Mesendoderm (in vitro differentiated cells): ENCODE data around the gene PIP4K2B.

Source experiments
- DNase-seq: peaks from one replicate; pipeline ENCODE4 v3.0.0; 2013
- H2AK5ac ChIP-seq: 2 replicates; pipeline ENCODE4 v1.6.1; 2013; ENCODE audit warnings: low read length, inconsistent platforms
- H2BK120ac ChIP-seq: 2 replicates; pipeline ENCODE4 v1.6.1; 2013; ENCODE audit warnings: low read depth, mild to moderate bottlenecking, low read length, moderate library complexity, mixed read lengths
- H2BK15ac ChIP-seq: replicated peaks from 2 replicates; pipeline ENCODE4 v1.6.1; 2013; ENCODE audit warnings: low read depth, mild to moderate bottlenecking, moderate library complexity
- H2BK5ac ChIP-seq: 2 replicates; pipeline ENCODE4 v1.6.1; 2013; ENCODE audit warnings: low read length, inconsistent platforms
- H3K18ac ChIP-seq: 2 replicates; pipeline ENCODE4 v1.6.1; 2013; ENCODE audit warnings: mild to moderate bottlenecking, low read length, mixed read lengths
- H3K23ac ChIP-seq: one replicate; pipeline ENCODE4 v1.6.1; 2013; ENCODE audit warnings: low read length
- H3K27ac ChIP-seq: 2 replicates; pipeline ENCODE4 v1.5.1; 2013; ENCODE audit warnings: low read depth, mild to moderate bottlenecking, inconsistent platforms, low read length, moderate library complexity
- H3K27me3 ChIP-seq: 2 replicates; pipeline ENCODE4 v1.6.1; 2013; ENCODE audit warnings: low read length, control low read depth, mild to moderate bottlenecking, inconsistent platforms; ENCODE audit not compliant: insufficient read depth, poor library complexity
- H3K36me3 ChIP-seq: 2 replicates; pipeline ENCODE4 v1.6.1; 2013; ENCODE audit warnings: low read length, inconsistent platforms; ENCODE audit not compliant: control insufficient read depth, insufficient read depth
- H3K4ac ChIP-seq: one replicate; pipeline ENCODE4 v1.6.1; 2013; ENCODE audit warnings: low read depth, mild to moderate bottlenecking, low read length, moderate library complexity
- H3K4me1 ChIP-seq: 2 replicates; pipeline ENCODE4 v1.6.1; 2013; ENCODE audit warnings: low read depth, low read length, inconsistent platforms; ENCODE audit not compliant: control insufficient read depth
- H3K4me2 ChIP-seq: 2 replicates; pipeline ENCODE4 v1.6.1; 2013; ENCODE audit warnings: low read length
- H3K4me3 ChIP-seq: 2 replicates; pipeline ENCODE4 v1.5.1; 2013; ENCODE audit warnings: mild to moderate bottlenecking, low read length
- H3K56ac ChIP-seq: one replicate; pipeline ENCODE4 v1.6.1; 2013; ENCODE audit warnings: low read length
- H3K79me1 ChIP-seq: 2 replicates; pipeline ENCODE4 v1.6.1; 2013; ENCODE audit warnings: low read length, inconsistent platforms
- H3K79me2 ChIP-seq: 2 replicates; pipeline ENCODE4 v1.6.1; 2013; ENCODE audit warnings: mild to moderate bottlenecking, low read length; ENCODE audit not compliant: control insufficient read depth, insufficient read depth
- H3K9ac ChIP-seq: 2 replicates; pipeline ENCODE4 v1.6.1; 2013; ENCODE audit warnings: low read length, inconsistent platforms
- H4K5ac ChIP-seq: one replicate; pipeline ENCODE4 v1.6.1; 2013; ENCODE audit warnings: low read length
- H4K8ac ChIP-seq: one replicate; pipeline ENCODE4 v1.6.1; 2013; ENCODE audit warnings: low read depth, mild to moderate bottlenecking, control low read depth, low read length, moderate library complexity
- WGBS: extraction: QIAGEN DNeasy Blood & Tissue Kit; methylation state at CpG from one replicate; pipeline ENCODE4 v1.1.7; 2013; ENCODE audit warnings: low lambda C conversion rate, missing lambda C conversion rate; ENCODE audit not compliant: insufficient coverage; ENCODE audit errors: extremely low coverage; 5-methylcytosine and 5-hydroxymethylcytosine counted together

Gene PIP4K2B

GRCh38 chr17:38731526-38732294, 67.6 kb downstream of the PIP4K2B start:
- Histone ChIP-seq H2AK5ac (no peak overlapping the region), H3K18ac (no peak overlapping the region), H3K27ac (no peak overlapping the region), H3K36me3 (peaks cover 4% of the 10 kb centered on the region), H3K27me3 (no peaks in the 10 kb centered on the region), H3K4me3 (no peak overlapping the region), H3K79me1 (no peaks in the 10 kb centered on the region), H3K4ac (no peak overlapping the region), H2BK5ac (no peak overlapping the region), H3K79me2 (no peaks in the 10 kb centered on the region), H3K4me2 (no peak overlapping the region), H3K4me1 (peaks cover 3% of the 10 kb centered on the region), H2BK15ac (no peak overlapping the region), H2BK120ac (no peak overlapping the region), H4K5ac (no peak overlapping the region), H3K9ac (peak overlapping the region; percentile 93), H4K8ac (no peak overlapping the region), H3K56ac (no peak overlapping the region), H3K23ac (no peak overlapping the region)
- WGBS = no CpG with 5 or more reads among the region's 8 CpGs
- DNase-seq = no peak

- H2AK5ac ChIP-seq = no peak overlapping the region
- H4K8ac ChIP-seq = no peak overlapping the region
- peak overlapping the region; percentile 97 for H3K56ac ChIP-seq
- H4K5ac ChIP-seq = no peak overlapping the region
- no CpG with 5 or more reads among the region's 27 CpGs for WGBS
- H3K4me1 ChIP-seq = peaks cover 3% of the 10 kb centered on the region
- no peak overlapping the region for H3K23ac ChIP-seq
- no peaks in the 10 kb centered on the region for H3K79me1 ChIP-seq
- no peaks in the 10 kb centered on the region for H3K27me3 ChIP-seq
- H3K18ac ChIP-seq = peak overlapping the region; percentile 1
- peaks cover 2% of the 10 kb centered on the region for H3K36me3 ChIP-seq
- H3K4me2 ChIP-seq = peak overlapping the region; percentile 99
- peak; percentile 78 for DNase-seq
- H2BK15ac ChIP-seq = no peak overlapping the region
- H3K79me2 ChIP-seq = no peaks in the 10 kb centered on the region
- H2BK5ac ChIP-seq = peak overlapping the region; percentile 59
- H3K9ac ChIP-seq = peak overlapping the region; percentile 93
- H3K4me3 ChIP-seq = peak overlapping the region; percentile 76
- H3K27ac ChIP-seq = peak overlapping the region; percentile 60
- no peak overlapping the region for H3K4ac ChIP-seq
- H2BK120ac ChIP-seq = no peak overlapping the region
These were observed 68.6 kb downstream of the PIP4K2B start for GRCh38 chr17:38730526-38731379.

GRCh38 chr17:38729886-38730525, 69.3 kb downstream of the PIP4K2B start, which contains the start of gene CISD3:
CISD3 (plus strand) TSS chr17:38730341; CDS start chr17:38730359, 18 bp downstream.
- peak within 1 kb of the TSS; percentile 99 for H3K4me2 ChIP-seq
- no peak within 1 kb of the TSS for H2BK120ac ChIP-seq
- peak within 1 kb of the TSS; percentile 60 for H3K27ac ChIP-seq
- no peak within 1 kb of the TSS for H3K23ac ChIP-seq
- H3K79me2 ChIP-seq = no peaks in the 10 kb centered on the region
- H3K9ac ChIP-seq = peak within 1 kb of the TSS; percentile 93
- DNase-seq = peak; percentile 84
- peak within 1 kb of the TSS; percentile 33 for H3K18ac ChIP-seq
- peaks cover 3% of the 10 kb centered on the region for H3K4me1 ChIP-seq
- peak within 1 kb of the TSS; percentile 76 for H3K4me3 ChIP-seq
- H2AK5ac ChIP-seq = no peak within 1 kb of the TSS
- H3K27me3 ChIP-seq = no peaks in the 10 kb centered on the region
- no peak within 1 kb of the TSS for H4K8ac ChIP-seq
- no peaks in the 10 kb centered on the region for H3K79me1 ChIP-seq
- peak within 1 kb of the TSS; percentile 59 for H2BK5ac ChIP-seq
- no peak within 1 kb of the TSS for H2BK15ac ChIP-seq
- H3K36me3 ChIP-seq = no peaks in the 10 kb centered on the region
- no peak within 1 kb of the TSS for H4K5ac ChIP-seq
- H3K56ac ChIP-seq = peak within 1 kb of the TSS; percentile 97
- H3K4ac ChIP-seq = no peak within 1 kb of the TSS
- no CpG with 5 or more reads among the region's 92 CpGs for WGBS

DNA sequence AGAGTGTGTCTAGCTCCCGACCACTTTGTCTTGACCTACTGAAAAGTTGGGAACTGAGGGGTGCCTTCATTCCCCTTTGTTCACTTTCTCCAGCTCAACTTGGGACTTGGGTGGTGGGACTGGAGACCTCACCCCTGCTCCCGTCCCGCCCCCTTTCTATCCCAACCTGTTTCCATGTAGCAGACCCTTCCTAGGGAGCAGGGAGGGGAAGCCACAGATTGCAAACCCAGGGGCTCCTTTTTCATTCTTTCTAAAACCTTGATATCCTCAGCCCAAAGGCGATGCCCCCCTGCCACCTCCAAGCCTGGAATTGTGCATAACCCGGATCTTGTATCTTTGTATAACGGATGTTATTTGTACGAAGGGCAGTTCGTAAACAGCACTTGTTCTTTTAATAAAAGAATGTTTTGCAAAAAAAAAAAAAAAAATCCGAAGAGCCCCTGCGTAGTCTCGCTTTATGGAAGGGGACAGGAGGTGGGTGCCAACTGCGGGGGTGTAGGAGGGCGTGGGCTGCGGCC, 69.9 kb downstream of the PIP4K2B start:
- Histone ChIP-seq H3K79me2 (no peaks in the 10 kb centered on the region), H3K18ac (peak overlapping the region; percentile 33), H3K56ac (peak overlapping the region; percentile 95), H3K79me1 (no peaks in the 10 kb centered on the region), H3K27me3 (no peaks in the 10 kb centered on the region), H3K23ac (no peak overlapping the region), H3K4me3 (peak overlapping the region; percentile 48), H3K36me3 (no peaks in the 10 kb centered on the region), H3K4me1 (peaks cover 3% of the 10 kb centered on the region), H3K27ac (no peak overlapping the region), H4K8ac (no peak overlapping the region), H2BK120ac (no peak overlapping the region), H2BK5ac (no peak overlapping the region), H3K9ac (peak overlapping the region; percentile 89), H3K4ac (no peak overlapping the region), H2BK15ac (no peak overlapping the region), H3K4me2 (peak overlapping the region; percentile 90), H4K5ac (no peak overlapping the region), H2AK5ac (no peak overlapping the region)
- no peak for DNase-seq
- WGBS = no CpG with 5 or more reads among the region's 14 CpGs

DNA sequence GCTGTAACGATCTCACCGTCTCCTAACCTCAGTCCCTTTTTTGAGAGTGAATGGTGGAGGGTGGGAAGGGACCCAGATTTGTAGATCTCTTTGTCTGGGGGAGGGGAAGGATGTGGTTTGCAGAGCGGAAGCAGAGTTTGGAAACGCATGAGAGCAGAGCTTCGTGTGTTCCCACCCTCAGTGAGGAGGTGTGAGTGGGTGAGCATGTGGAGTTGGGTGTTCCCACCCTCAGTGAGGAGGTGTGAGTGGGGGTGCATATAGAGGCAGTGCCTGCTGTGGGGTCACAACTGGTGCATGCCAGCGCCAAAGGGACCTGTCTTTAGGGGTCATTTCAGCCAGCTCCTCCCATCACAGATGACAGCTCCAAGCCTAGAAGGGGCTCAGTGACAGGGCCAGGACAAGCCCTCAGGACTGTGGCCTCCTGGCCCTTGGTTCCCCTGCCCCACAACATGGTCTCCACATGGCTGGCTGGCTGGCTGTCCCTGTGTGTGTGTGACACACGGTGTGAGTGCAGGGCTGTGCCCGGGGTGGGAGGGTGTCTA, 71.0 kb downstream of the PIP4K2B start:
- H2BK15ac ChIP-seq = no peak overlapping the region
- H3K23ac ChIP-seq = no peak overlapping the region
- no peak overlapping the region for H3K56ac ChIP-seq
- H3K79me2 ChIP-seq = no peaks in the 10 kb centered on the region
- no peaks in the 10 kb centered on the region for H3K79me1 ChIP-seq
- no peak overlapping the region for H3K4me3 ChIP-seq
- no peak overlapping the region for H2BK120ac ChIP-seq
- H2BK5ac ChIP-seq = no peak overlapping the region
- H3K4me2 ChIP-seq = no peak overlapping the region
- H3K27me3 ChIP-seq = no peaks in the 10 kb centered on the region
- H3K4ac ChIP-seq = no peak overlapping the region
- H4K5ac ChIP-seq = no peak overlapping the region
- no peak overlapping the region for H3K27ac ChIP-seq
- no peak for DNase-seq
- H3K18ac ChIP-seq = no peak overlapping the region
- WGBS = no CpG with 5 or more reads among the region's 8 CpGs
- no peaks in the 10 kb centered on the region for H3K36me3 ChIP-seq
- H3K4me1 ChIP-seq = peaks cover 3% of the 10 kb centered on the region
- H2AK5ac ChIP-seq = no peak overlapping the region
- H3K9ac ChIP-seq = no peak overlapping the region
- H4K8ac ChIP-seq = no peak overlapping the region
